HCT116 (cell line): Measurements from ENCODE around the gene TTYH1. TPM values are rescaled to one million over a fixed set of nuclear protein-coding genes. Genes with fewer than 3 reads are reported as not detected.
A peak's percentile ranks its signal among the peaks of the same experiment; 100 is the strongest.

Experiments
- ATAC-seq: fragments of 200-7000 bp; cut with Tn5 transposase; 2 replicates; pipeline ENCODE4 v1.9.1; 2020; ENCODE audit warnings: mild to moderate bottlenecking, moderate library complexity
- BruUV-seq: library from RNA; stranded (reverse); fragments of 400-500 nt; replicated peaks from 2 replicates; lab custom pipeline; 2021; lab: Mats Ljungman, UMichigan
- CTCF ChIA-PET: fragments of 300-600 bp; sonication (Branson Sonifier 250); formaldehyde crosslinking; loops from one replicate; lab custom pipeline; 2021; ENCODE audit warnings: antibody characterized with exemption; lab: Charles Lee
- POLR2A ChIA-PET: fragments of 300-600, 350-600 bp; sonication (Branson Sonifier 250); formaldehyde crosslinking; loops from one replicate; lab custom pipeline; 2021; ENCODE audit warnings: antibody characterized with exemption; lab: Charles Lee
- RAD21 ChIA-PET, 2 experiments: fragments of 300-600 bp; sonication (Branson Sonifier 250); formaldehyde crosslinking; loops; one replicate each; lab custom pipeline; 2023; ENCODE audit warnings: low total read pairs in 2 of 2; ENCODE audit not compliant: uncharacterized antibody in 2 of 2, unreplicated experiment in 2 of 2, low non-redundant PET in 1 of 2; lab: Charles Lee
- DNase-seq: peaks from one replicate; pipeline ENCODE4 v3.0.0-alpha.2; 2010; ENCODE audit warnings: low read depth, low spot score
- H2AFZ ChIP-seq: fragments of 200-600 bp; shearing (Covaris generic), sonication (generic); 2 replicates; pipeline ENCODE4 v1.6.1; 2017; ENCODE audit warnings: low read depth, mixed run types, mixed read lengths, antibody characterized with exemption, low read length; ENCODE audit not compliant: poor library complexity, severe bottlenecking
- H3K27ac ChIP-seq: 2 replicates; pipeline ENCODE4 v1.5.1; 2012; ENCODE audit warnings: low read depth, low read length
- H3K27me3 ChIP-seq: fragments of 200-600 bp; sonication (generic); 2 replicates; pipeline ENCODE4 v1.6.1; 2016; ENCODE audit warnings: mixed run types, low read length, mixed read lengths; ENCODE audit not compliant: insufficient read depth
- H3K36me3 ChIP-seq, 2 experiments: fragments of 200-500 bp in 1 of 2; fragments of 200-600 bp in 1 of 2; sonication (Bioruptor generic) in 1 of 2; sonication (generic) in 1 of 2; 2 replicates each; pipeline versions ENCODE4 v1.5.1 to v1.6.1; 2014 to 2016; ENCODE audit warnings: low read length in 2 of 2, inconsistent platforms in 1 of 2, mixed read lengths in 1 of 2, mixed run types in 1 of 2; ENCODE audit not compliant: insufficient read depth in 2 of 2, control insufficient read depth in 1 of 2
- H3K4me1 ChIP-seq, 2 experiments: fragments of 200-600 bp in 1 of 2; sonication (generic) in 1 of 2; 2 replicates each; pipeline versions ENCODE4 v1.5.1 to v1.6.1; 2012 to 2017; ENCODE audit warnings: low read length in 2 of 2, inconsistent platforms in 1 of 2, mild to moderate bottlenecking in 1 of 2, mixed read lengths in 1 of 2, mixed run types in 1 of 2, moderate library complexity in 1 of 2; ENCODE audit not compliant: insufficient read depth in 2 of 2, control insufficient read depth in 1 of 2
- H3K4me2 ChIP-seq: fragments of 200-600 bp; sonication (generic); 2 replicates; pipeline ENCODE4 v1.6.1; 2017; ENCODE audit warnings: mixed run types, low read length, mixed read lengths
- H3K4me3 ChIP-seq, 2 experiments: fragments of 200-600 bp in 1 of 2; sonication (generic) in 1 of 2; replicated peaks in 1 of 2; 2 replicates each; pipeline ENCODE4 v1.5.1; 2011 to 2016; ENCODE audit warnings: low read length in 2 of 2, control low read depth in 1 of 2, low read depth in 1 of 2, mild to moderate bottlenecking in 1 of 2, mixed read lengths in 1 of 2, mixed run types in 1 of 2
- H3K79me2 ChIP-seq: fragments of 200-600 bp; sonication (generic); 2 replicates; pipeline ENCODE4 v1.6.1; 2017; ENCODE audit warnings: mild to moderate bottlenecking, mixed run types, low read length, moderate library complexity, mixed read lengths; ENCODE audit not compliant: insufficient read depth
- H3K9ac ChIP-seq: fragments of 200-600 bp; sonication (generic); 2 replicates; pipeline ENCODE4 v1.6.1; 2016; ENCODE audit warnings: low read length, mixed read lengths
- H3K9me2 ChIP-seq: fragments of 200-600 bp; sonication (generic), shearing (Covaris generic); 2 replicates; pipeline ENCODE4 v1.6.1; 2017; ENCODE audit warnings: mixed run types, mild to moderate bottlenecking, moderate library complexity; ENCODE audit not compliant: insufficient read depth
- H3K9me3 ChIP-seq, 2 experiments: fragments of 200-500 bp in 1 of 2; fragments of 200-600 bp in 1 of 2; sonication (Bioruptor generic) in 1 of 2; sonication (generic) in 1 of 2; 2 replicates each; pipeline ENCODE4 v1.6.1; 2014 to 2017; ENCODE audit warnings: low read length in 2 of 2, mixed read lengths in 2 of 2, inconsistent platforms in 1 of 2, low read depth in 1 of 2, mild to moderate bottlenecking in 1 of 2, mixed run types in 1 of 2, moderate library complexity in 1 of 2; ENCODE audit not compliant: control insufficient read depth in 1 of 2, insufficient read depth in 1 of 2
- H4K20me1 ChIP-seq: fragments of 200-600 bp; sonication (generic), shearing (Covaris generic); 2 replicates; pipeline ENCODE4 v1.6.1; 2017; ENCODE audit warnings: mixed run types, mild to moderate bottlenecking, moderate library complexity; ENCODE audit not compliant: insufficient read depth
- CBX3 ChIP-seq: IDR thresholded peaks from 2 replicates; pipeline ENCODE4 v1.6.1; 2012; ENCODE audit warnings: low read depth
- CTCF ChIP-seq, 3 experiments: fragments of 200-600 bp in 1 of 3; sonication (generic) in 1 of 3; IDR thresholded peaks in 2 of 3; conservative IDR thresholded peaks in 1 of 3; 2 replicates each; pipeline ENCODE4 v1.5.1; 2012 to 2017; ENCODE audit warnings: low read depth in 2 of 3, low read length in 2 of 3, antibody characterized with exemption in 1 of 3, borderline replicate concordance in 1 of 3, control low read depth in 1 of 3, mild to moderate bottlenecking in 1 of 3, mixed read lengths in 1 of 3, mixed run types in 1 of 3, moderate library complexity in 1 of 3; ENCODE audit not compliant: insufficient read depth in 1 of 3
- EGR1 ChIP-seq: IDR thresholded peaks from 2 replicates; pipeline ENCODE4 v1.6.1; 2012; ENCODE audit warnings: low read depth
- POLR2A ChIP-seq: IDR thresholded peaks from 2 replicates; pipeline ENCODE4 v1.7.0; 2011; ENCODE audit warnings: borderline replicate concordance; ENCODE audit not compliant: insufficient read depth, insufficient read length; ENCODE audit errors: extremely low read depth
- REST ChIP-seq: IDR thresholded peaks from 2 replicates; pipeline ENCODE4 v1.6.1; 2012; ENCODE audit warnings: low read depth
- SP1 ChIP-seq: IDR thresholded peaks from 2 replicates; pipeline ENCODE4 v1.6.1; 2012; ENCODE audit warnings: low read depth
- SRF ChIP-seq: IDR thresholded peaks from 2 replicates; pipeline ENCODE4 v1.6.1; 2012; ENCODE audit warnings: low read depth
- ZNF274 ChIP-seq: fragments of 200-500 bp; sonication (Bioruptor generic); IDR thresholded peaks from 2 replicates; pipeline ENCODE4 v1.6.1; 2014; ENCODE audit warnings: mild to moderate bottlenecking, low read depth, low read length, inconsistent platforms
- intact Hi-C: fragments of 100-400 bp; cut with micrococcal nuclease; formaldehyde crosslinking; loops from 2 replicates; pipeline ENCODE4 v1.10.0; 2022
- total RNA-seq: library from RNA; stranded (reverse); gene quantifications from one replicate; pipeline ENCODE4 v1.2.1, GENCODE V29; 2021; ENCODE audit not compliant: unreplicated experiment
- TF ChIP-seq, protein P1 (sequence below): IDR thresholded peaks from 2 replicates; pipeline ENCODE4 v1.6.1; 2011; ENCODE audit warnings: mild to moderate bottlenecking, low read length, moderate library complexity; ENCODE audit not compliant: insufficient replicate concordance; ENCODE audit errors: extremely low read depth

The TTYH1 gene
- total RNA-seq, 1 experiment from 2014 or later, result 0.37 TPM

DNA sequence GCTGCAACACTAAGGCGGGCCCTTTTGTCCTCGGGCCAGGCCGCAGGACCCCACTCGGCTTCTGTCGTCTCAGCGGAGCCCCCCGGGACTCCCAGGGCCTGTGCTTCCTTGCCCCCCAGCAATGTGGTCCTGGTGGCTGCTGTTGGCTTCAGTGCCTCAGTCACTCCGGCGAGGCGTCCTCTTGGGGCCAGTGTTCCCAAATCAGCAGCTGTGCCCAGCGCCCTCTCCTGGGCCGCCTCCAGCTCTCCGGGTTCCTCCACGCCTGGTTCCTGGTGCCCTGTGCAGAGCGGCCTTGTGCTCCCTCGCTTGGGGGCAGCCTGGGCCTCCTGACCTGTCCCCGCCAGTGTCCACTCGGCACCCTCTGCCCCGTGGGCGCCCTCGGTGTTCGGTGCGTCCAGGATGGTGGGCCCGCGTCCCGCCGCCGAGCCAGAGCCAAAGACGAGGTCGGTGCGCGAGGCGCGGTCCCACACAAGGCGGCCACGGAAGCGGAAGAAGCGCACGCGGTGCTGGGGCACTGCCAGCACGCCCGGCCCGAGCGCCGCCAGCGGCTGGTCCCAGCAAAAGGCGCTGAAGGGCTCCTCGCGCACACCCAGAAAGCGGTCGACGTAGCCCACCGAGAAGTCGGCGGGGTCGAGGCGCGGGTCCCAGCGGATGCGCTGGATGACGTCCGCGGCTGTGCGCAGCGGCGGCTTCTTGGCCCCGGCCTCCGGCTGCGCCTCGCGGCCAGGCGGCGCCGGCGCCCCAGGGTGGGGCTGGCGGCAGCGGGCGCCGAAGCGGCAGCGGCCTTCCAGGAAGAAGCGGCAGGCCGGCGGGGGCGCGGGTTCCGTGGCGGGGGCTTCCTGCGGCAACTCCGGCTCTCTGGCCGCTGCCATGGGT, 47.6 kb downstream of the TTYH1 start (continued):
- TF ChIP-seq REST, result no peak
- peak; percentile 39 to 55 (median 41); a peak in 5 of 6 replicates for TF ChIP-seq CTCF (IDR thresholded peaks at IDR 0.05 in 2 of 3, conservative IDR thresholded peaks at IDR 0.05 in 1 of 3; ENCODE audit: borderline replicate concordance in 1 of 3, insufficient read depth in 1 of 3, low read depth in 2 of 3, low read length in 2 of 3)

DNA sequence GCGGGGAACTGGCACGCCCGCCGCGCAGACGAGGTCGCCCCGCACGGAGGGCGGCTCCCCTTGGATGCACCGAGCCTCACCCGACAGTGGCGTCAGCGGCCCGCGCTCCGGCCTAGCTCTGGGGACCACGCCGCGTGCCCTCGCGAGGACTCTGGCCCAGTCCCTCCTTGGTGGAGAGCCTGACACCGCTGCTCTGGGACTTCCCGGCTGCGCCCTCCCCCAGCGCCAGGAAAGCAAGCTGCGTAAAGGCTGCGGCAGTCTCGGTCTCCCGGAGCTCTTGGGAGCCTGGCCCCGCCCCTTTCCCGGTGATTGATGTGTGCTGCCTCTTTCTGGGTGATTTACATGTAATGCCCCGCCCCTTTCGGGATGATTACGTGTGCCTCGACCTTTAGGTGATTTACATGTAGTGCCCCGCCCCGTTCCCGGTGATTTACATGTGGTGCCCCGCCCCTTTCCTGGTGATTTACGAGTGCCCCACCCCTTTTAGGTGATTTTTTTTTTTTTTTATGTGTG, 48.3 kb downstream of the TTYH1 start, which contains the start of gene LENG9:
Gene LENG9, minus strand, starts transcription at position 248 of the 513 bp plus-strand sequence. CDS start 252 bp downstream, outside the sequence.
- BruUV-seq, result no TSS peak
- ChIA-PET POLR2A (interaction anchor here (0.6 to 1.9 kb wide), 8 partner anchors 9 to 626 kb away, joined by 3 to 17 read pairs (median 4); partner anchors contain the start of genes CDC42EP5 and LENG8), RAD21 (no interaction called here), CTCF (interaction anchor here (1.0 to 1.6 kb wide), 2 partner anchors 14 to 15 kb away, joined by 5 to 8 read pairs; partner anchors contain the start of gene LENG8)
- peak; percentile 60 for ATAC-seq
- peak within 1 kb of the TSS; percentile 97 for H3K4me2 ChIP-seq
- H3K79me2 ChIP-seq, result peaks cover 38% of the 10 kb centered on the region
- peak within 1 kb of the TSS; percentile 61 to 83 for H3K4me3 ChIP-seq
- DNase-seq, result peak; percentile 99
- peak within 1 kb of the TSS; percentile 96 for H3K9ac ChIP-seq
- H4K20me1 ChIP-seq, result no peaks in the 10 kb centered on the region
- H3K36me3 ChIP-seq, result peaks cover 15 to 17% of the 10 kb centered on the region in 2 experiments; a peak in 3 of 4 replicates
- H2AFZ ChIP-seq, result no peak within 1 kb of the TSS
- intact Hi-C loops, result loop anchor here (1.0 kb wide), 1 partner anchor 14 kb away; the partner anchor contains the start of gene LENG8
- H3K27ac ChIP-seq, result peak within 1 kb of the TSS; percentile 99
- peaks cover 7 to 26% of the 10 kb centered on the region in 2 experiments; a peak in 3 of 4 replicates for H3K4me1 ChIP-seq
- H3K9me3 ChIP-seq, result no peaks in the 10 kb centered on the region
- no peaks in the 10 kb centered on the region for H3K9me2 ChIP-seq
- no peaks in the 10 kb centered on the region for H3K27me3 ChIP-seq
- TF ChIP-seq ZNF274 (no peak), SP1 (peak; percentile 71; the same call in 1 of the 2 replicates), CBX3 (no peak), POLR2A (peak; percentile 84), EGR1 (no peak), SRF (no peak), REST (no peak)
- TF ChIP-seq, protein P1, sequence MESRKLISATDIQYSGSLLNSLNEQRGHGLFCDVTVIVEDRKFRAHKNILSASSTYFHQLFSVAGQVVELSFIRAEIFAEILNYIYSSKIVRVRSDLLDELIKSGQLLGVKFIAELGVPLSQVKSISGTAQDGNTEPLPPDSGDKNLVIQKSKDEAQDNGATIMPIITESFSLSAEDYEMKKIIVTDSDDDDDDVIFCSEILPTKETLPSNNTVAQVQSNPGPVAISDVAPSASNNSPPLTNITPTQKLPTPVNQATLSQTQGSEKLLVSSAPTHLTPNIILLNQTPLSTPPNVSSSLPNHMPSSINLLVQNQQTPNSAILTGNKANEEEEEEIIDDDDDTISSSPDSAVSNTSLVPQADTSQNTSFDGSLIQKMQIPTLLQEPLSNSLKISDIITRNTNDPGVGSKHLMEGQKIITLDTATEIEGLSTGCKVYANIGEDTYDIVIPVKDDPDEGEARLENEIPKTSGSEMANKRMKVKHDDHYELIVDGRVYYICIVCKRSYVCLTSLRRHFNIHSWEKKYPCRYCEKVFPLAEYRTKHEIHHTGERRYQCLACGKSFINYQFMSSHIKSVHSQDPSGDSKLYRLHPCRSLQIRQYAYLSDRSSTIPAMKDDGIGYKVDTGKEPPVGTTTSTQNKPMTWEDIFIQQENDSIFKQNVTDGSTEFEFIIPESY, result no peak
